Right lobe of liver (tissue), 6 donors: ENCODE data around the gene FAM181A. TPM values are rescaled to one million over a fixed set of nuclear protein-coding genes. Genes with fewer than 3 reads are reported as not detected.

ENCODE experiments used
- ATAC-seq, 4 donors: fragments of 200-7000 bp; cut with Tn5 transposase; one replicate each; pipeline ENCODE4 v1.9.1; 2020; ENCODE audit warnings: mild to moderate bottlenecking in 4 of 4, moderate library complexity in 4 of 4
- DNase-seq, 3 donors: peaks; one replicate each; pipeline ENCODE4 v3.0.0-alpha.2; 2020
- H3K27ac ChIP-seq, 3 donors: fragments of 200-600 bp; one replicate each; pipeline ENCODE4 v1.8.0; 2022
- H3K27me3 ChIP-seq, 2 donors: fragments of 200-600 bp; one replicate each; pipeline ENCODE4 v1.8.0; 2022
- H3K36me3 ChIP-seq, 4 donors: fragments of 200-600 bp; sonication (generic) in 1 of 4; one replicate each; pipeline versions ENCODE4 v1.5.1 to v1.8.0; 2017 to 2022; ENCODE audit warnings: control low read depth in 1 of 4
- H3K4me1 ChIP-seq, 4 donors: fragments of 200-600 bp; sonication (generic) in 1 of 4; one replicate each; pipeline versions ENCODE4 v1.5.1 to v1.8.0; 2017 to 2022; ENCODE audit warnings: control low read depth in 1 of 4
- H3K4me3 ChIP-seq, 3 donors: fragments of 200-600 bp; one replicate each; pipeline ENCODE4 v1.8.0; 2022
- H3K9me3 ChIP-seq, 4 donors: fragments of 200-600 bp; sonication (generic) in 1 of 4; one replicate each; pipeline versions ENCODE4 v1.5.1 to v1.8.0; 2017 to 2022; ENCODE audit warnings: control low read depth in 1 of 4
- POLR2A ChIP-seq: fragments of 450-650 bp; IDR thresholded peaks from one replicate; pipeline ENCODE4 v1.6.1; 2017; ENCODE audit warnings: antibody characterized with exemption, mild to moderate bottlenecking
- WGBS: methylation state at CpG from one replicate; pipeline ENCODE4 v1.1.6; 2018; ENCODE audit warnings: low coverage, low lambda C conversion rate; ENCODE audit not compliant: insufficient coverage; ENCODE audit errors: missing lambda C conversion rate; 5-methylcytosine and 5-hydroxymethylcytosine counted together
- intact Hi-C, 2 donors: fragments of 100-400 bp; cut with DNase I; formaldehyde crosslinking; loops; one replicate each; pipeline versions ENCODE4 v1.11.2 to v1.14.1; 2022
- total RNA-seq, 6 experiments: library from RNA; depleted of rRNA in 2 of 6; stranded (reverse); fragments of >200 nt in 2 of 6; fragmentation: NEBNext Ultra II Directional in 3 of 6; extraction: Animal tissue kit (Norgen Biotek cat#: 25700) in 3 of 6; gene quantifications; one replicate each; pipeline versions ENCODE4 v1.1.0 to v1.2.4, GENCODE V29; 2016 to 2023
- TF ChIP-seq, protein P1 (sequence below), 4 donors: fragments of 200-600 bp in 3 of 4; fragments of 450-650 bp in 1 of 4; IDR thresholded peaks; one replicate each; pipeline versions ENCODE4 v1.5.1 to v1.8.0; 2016 to 2022; ENCODE audit warnings: antibody characterized with exemption in 4 of 4, mild to moderate bottlenecking in 2 of 4
- donor health status: DM: no; HTN: yes; CAD: no.
- donor health status: DM: no; HTN: no; CAD: no.
- donor health status: DM: no; HTN: no; CAD: no.
- donor health status: DM: no; HTN: yes; CAD: no.
- donor health status: DM: no; HTN: yes; CAD: no.

FAM181A gene
- total RNA-seq, 6 experiments from 2014 or later, result not detected

DNA sequence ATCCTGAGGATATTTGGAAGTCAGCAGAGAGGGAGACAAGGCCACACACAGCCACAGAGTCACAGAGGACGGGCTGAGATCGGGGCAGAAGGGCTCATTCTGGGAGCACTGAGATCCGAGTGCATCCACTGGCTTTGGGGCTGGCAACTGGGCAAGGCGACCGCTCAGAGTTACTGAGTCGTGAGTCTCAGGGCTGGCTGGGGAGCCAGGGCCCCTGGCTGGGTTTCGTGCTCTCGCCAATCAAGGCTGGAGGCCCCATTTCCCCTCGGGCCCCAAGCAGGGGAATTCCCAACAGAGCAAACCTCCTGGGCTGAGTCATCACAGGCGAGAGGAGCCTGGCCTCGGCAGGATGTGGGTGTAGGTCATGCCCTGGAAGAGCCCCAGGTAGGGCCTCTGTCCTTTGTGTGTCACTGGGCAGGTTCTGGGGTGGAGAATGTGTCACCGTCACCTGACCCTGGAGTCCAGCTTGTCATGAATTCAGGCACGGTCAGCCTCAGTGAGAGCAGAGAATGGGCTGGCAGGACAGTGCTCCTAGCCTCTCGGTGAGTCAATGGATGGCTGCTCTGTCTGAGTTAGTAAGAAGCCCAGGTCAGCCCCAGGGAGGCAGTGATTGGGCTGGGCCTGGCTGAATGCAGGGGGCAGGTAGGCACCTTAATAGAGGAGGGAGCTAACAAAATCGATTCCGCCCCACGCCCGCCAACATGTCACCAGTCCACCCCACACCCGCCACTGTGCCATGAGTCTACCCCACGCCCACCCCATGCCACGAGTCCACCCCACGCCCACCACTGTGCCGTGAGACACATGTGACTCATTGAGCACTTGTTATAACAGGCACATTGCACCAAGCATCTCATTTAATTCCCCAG is 32.3 kb downstream of the FAM181A start:
- Histone ChIP-seq H3K4me1 (peaks cover 0 to 5% (median 0%) of the 10 kb centered on the region in 4 donors), H3K9me3 (no peaks in the 10 kb centered on the region), H3K4me3 (no peak overlapping the region), H3K36me3 (no peaks in the 10 kb centered on the region), H3K27ac (no peak overlapping the region), H3K27me3 (no peaks in the 10 kb centered on the region)
- 59% methylated on average over 14 of the region's 23 CpGs for WGBS
- intact Hi-C loops, result no loop called here
- TF ChIP-seq, protein P1, sequence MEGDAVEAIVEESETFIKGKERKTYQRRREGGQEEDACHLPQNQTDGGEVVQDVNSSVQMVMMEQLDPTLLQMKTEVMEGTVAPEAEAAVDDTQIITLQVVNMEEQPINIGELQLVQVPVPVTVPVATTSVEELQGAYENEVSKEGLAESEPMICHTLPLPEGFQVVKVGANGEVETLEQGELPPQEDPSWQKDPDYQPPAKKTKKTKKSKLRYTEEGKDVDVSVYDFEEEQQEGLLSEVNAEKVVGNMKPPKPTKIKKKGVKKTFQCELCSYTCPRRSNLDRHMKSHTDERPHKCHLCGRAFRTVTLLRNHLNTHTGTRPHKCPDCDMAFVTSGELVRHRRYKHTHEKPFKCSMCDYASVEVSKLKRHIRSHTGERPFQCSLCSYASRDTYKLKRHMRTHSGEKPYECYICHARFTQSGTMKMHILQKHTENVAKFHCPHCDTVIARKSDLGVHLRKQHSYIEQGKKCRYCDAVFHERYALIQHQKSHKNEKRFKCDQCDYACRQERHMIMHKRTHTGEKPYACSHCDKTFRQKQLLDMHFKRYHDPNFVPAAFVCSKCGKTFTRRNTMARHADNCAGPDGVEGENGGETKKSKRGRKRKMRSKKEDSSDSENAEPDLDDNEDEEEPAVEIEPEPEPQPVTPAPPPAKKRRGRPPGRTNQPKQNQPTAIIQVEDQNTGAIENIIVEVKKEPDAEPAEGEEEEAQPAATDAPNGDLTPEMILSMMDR (IDR thresholded peaks at IDR 0.05), result no peak
- TF ChIP-seq POLR2A, result no peak
- ATAC-seq (peak; percentile 51 to 93 (median 62)), DNase-seq (peak in 1 of 3 donors; percentile 87)

- Histone ChIP-seq H3K9me3 (no peaks in the 10 kb centered on the region), H3K4me3 (no peak overlapping the region), H3K27ac (no peak overlapping the region), H3K36me3 (no peaks in the 10 kb centered on the region), H3K4me1 (peaks cover 0 to 5% (median 0%) of the 10 kb centered on the region in 4 donors), H3K27me3 (no peaks in the 10 kb centered on the region)
- ATAC-seq, result no peak
- DNase-seq, result no peak
- TF ChIP-seq, protein P1 (IDR thresholded peaks at IDR 0.05), result no peak
- no peak for TF ChIP-seq POLR2A
- intact Hi-C loops, result no loop called here
Observed at GRCh38 chr14:93960108-93960475, 32.9 kb downstream of the FAM181A start.

- Histone ChIP-seq H3K4me1 (peaks cover 0 to 5% (median 0%) of the 10 kb centered on the region in 4 donors), H3K27ac (no peak overlapping the region), H3K27me3 (no peaks in the 10 kb centered on the region), H3K4me3 (no peak overlapping the region), H3K36me3 (no peaks in the 10 kb centered on the region), H3K9me3 (no peaks in the 10 kb centered on the region)
- 93% methylated on average over 3 of the region's 3 CpGs for WGBS
- intact Hi-C loops, result no loop called here
- DNase-seq (no peak), ATAC-seq (no peak)
- TF ChIP-seq POLR2A, result no peak
- TF ChIP-seq, protein P1 (IDR thresholded peaks at IDR 0.05), result no peak
Observed at GRCh38 chr14:93960774-93961438, 33.8 kb downstream of the FAM181A start.

- Histone ChIP-seq H3K36me3 (no peaks in the 10 kb centered on the region), H3K9me3 (no peaks in the 10 kb centered on the region), H3K27ac (no peak overlapping the region), H3K4me1 (no peaks in the 10 kb centered on the region), H3K27me3 (no peaks in the 10 kb centered on the region), H3K4me3 (no peak overlapping the region)
- 56% methylated on average over 7 of the region's 8 CpGs for WGBS
- TF ChIP-seq, protein P1 (IDR thresholded peaks at IDR 0.05), result no peak
- no peak for TF ChIP-seq POLR2A
- ATAC-seq (no peak), DNase-seq (no peak)
- intact Hi-C loops, result no loop called here
Observed at GRCh38 chr14:93961620-93962019, 34.5 kb downstream of the FAM181A start.
